ENCODE data around the gene PROSER3.
A peak's percentile ranks its signal among the peaks of the same experiment; 100 is the strongest.
"Not testable (repeated sequence)": the region's sequence is repeated elsewhere in the genome, so short reads cannot be mapped to it uniquely, and the experiment has no call there.

Gene PROSER3

GRCh38 chr19:35753634-35754369, 4.2 kb upstream of the PROSER3 start:
- DNase-seq (ENCODE audit: low read depth in 1 of 2, low spot score in 1 of 2), result no peak

GRCh38 chr19:35754370-35755130, 3.4 kb upstream of the PROSER3 start:
- DNase-seq (ENCODE audit: low read depth in 1 of 2, low spot score in 1 of 2), result no peak

DNA sequence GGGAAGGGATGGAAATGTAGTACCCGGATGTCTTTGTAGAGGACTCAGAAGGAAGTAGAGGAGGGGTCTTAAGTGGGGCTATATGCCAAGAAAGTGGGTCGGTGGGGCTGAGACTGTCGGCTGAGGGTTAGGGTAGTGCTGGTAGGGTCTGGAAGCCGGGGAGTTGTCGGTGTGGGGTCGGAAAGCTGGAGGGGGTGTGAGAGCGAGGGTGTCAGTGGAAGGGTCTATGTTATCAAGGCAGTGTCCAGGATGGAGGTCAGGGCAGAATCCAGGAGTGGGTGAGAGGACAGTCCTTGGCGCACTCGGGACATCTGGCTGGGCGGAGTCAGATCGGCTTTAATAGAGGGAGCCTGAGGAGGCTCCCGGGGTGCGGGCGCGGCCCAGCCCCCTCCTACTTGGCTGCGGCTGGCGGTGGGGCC, 2.8 kb upstream of the PROSER3 start:
- DNase-seq (ENCODE audit: low read depth in 1 of 2, low spot score in 1 of 2), result no peak

DNA sequence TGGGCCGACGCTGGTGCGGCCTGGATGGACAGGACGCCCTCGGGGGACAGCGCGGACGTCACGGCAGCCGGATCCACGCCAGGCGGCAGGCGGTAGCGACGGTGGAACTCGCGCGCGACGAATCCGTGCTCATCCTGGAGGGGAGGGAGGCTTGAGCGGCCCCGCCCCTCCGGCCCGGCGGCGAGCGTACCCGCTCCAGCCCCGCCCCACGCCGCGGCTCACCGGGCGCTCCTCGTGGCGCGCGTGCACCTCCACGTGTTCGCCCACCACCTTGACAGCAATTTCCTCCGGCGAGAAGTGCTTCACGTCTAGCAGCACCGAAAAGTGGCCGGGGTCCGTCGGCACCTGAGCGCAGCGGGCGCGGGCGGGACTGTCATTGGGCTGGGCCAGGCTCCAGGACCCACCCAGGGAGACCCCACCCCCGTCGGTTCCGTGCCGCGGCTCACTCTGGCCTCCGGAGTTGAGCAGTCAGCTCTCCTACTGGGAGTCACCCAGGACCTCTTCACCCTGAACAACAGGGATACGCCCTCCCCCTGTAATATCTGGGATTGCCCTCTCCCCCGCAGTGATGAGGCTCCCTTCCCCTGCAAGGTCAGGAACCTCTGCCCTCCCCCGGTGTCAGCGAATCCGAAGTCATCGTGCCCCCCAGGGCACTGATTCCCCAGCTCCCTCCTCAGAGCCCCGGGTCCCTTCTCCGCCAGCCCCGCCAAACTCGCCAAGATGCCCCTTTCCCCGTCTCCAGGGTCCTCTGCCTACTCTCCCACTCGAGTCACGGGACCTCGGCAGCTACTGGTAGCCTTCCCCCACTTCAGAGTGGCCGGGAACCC, 2.2 kb upstream of the PROSER3 start:
- DNase-seq (ENCODE audit: low read depth in 1 of 2, low spot score in 1 of 2), result peak; percentile 31 to 48

GRCh38 chr19:35756377-35757230, 1.4 kb upstream of the PROSER3 start, which contains the start of gene HSPB6:
Gene HSPB6, minus strand, starts transcription at chr19:35757029. Its CDS starts 21 bp downstream, at chr19:35757008.
- no peak for DNase-seq (ENCODE audit: low read depth in 1 of 2, low spot score in 1 of 2)

GRCh38 chr19:35757231-35757748, 686 bp upstream of the PROSER3 start:
- no peak for DNase-seq (ENCODE audit: low read depth in 1 of 2, low spot score in 1 of 2)

- DNase-seq (ENCODE audit: low read depth in 1 of 2, low spot score in 1 of 2), result no peak
These were observed 1.7 kb downstream of the PROSER3 start for GRCh38 chr19:35759697-35760096.

DNA sequence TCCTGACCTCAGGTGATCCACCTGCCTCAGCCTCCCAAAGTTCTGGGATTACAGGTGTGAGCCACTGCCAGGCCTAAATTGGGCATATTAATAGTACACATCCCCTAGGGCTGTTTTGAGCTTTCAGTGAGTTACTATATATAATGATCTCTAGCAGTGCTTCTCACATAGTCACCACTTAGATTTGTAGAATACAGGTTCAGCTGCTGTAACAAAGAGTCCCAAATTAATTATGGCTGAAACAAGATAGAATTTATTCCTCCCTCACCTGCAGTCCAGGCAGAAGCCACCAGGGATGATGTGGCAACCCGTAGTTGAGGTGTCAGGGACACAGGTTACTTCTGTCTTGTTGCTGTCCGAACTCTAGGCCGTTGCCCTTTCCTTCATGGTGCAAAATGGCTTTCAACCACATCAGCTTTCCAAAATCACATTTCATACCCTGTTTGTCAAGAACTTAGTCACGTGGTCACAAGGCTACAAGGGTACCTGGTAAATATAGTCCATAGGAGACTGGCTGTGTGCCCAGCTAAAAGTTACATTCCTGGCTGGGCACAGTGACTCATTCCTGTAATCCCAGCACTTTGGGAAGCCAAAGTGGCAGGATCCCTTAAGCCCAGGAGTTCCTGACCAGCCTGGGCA, 2.9 kb downstream of the PROSER3 start:
- DNase-seq (ENCODE audit: low read depth in 1 of 2, low spot score in 1 of 2), result no peak

GRCh38 chr19:35764432-35765315, 6.7 kb downstream of the PROSER3 start:
- no peak for DNase-seq (ENCODE audit: low read depth in 1 of 2, low spot score in 1 of 2)

DNA sequence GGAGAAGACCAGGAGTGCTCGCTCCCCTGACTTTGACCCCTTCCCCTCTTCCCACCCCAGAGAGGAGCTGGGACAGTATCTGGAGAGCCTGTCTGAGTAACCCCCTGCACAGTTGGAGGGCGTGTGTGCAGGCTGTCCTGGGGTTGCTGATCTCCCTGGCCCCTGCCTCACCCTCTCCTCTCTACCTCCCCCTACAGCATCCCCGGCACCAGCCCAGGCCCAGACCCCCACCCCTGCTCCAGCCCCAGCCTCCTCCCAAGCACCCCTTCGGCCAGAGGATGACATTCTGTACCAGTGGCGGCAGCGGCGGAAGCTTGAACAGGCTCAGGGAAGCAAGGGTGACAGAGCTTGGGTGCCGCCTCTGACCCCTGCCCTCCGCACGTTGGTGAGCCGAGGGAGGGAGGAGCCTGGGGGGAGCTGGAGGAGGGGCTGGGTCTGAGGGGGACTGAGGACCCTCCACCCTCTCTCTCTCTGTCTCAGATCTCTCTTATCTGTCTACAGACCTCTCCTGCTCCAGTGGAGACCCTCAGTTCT, 8.7 kb downstream of the PROSER3 start:
- DNase-seq (ENCODE audit: low read depth in 1 of 2, low spot score in 1 of 2), result no peak

- no peak for DNase-seq (ENCODE audit: low read depth in 1 of 2, low spot score in 1 of 2)
These were observed 9.5 kb downstream of the PROSER3 start for GRCh38 chr19:35767288-35768081.

- no peak for DNase-seq (ENCODE audit: low read depth in 1 of 2, low spot score in 1 of 2)
These were observed 10.1 kb downstream of the PROSER3 start for GRCh38 chr19:35768082-35768421.

GRCh38 chr19:35772362-35772761, 14.4 kb downstream of the PROSER3 start:
- not testable (repeated sequence) for DNase-seq (ENCODE audit: low read depth in 1 of 2, low spot score in 1 of 2)

DNA sequence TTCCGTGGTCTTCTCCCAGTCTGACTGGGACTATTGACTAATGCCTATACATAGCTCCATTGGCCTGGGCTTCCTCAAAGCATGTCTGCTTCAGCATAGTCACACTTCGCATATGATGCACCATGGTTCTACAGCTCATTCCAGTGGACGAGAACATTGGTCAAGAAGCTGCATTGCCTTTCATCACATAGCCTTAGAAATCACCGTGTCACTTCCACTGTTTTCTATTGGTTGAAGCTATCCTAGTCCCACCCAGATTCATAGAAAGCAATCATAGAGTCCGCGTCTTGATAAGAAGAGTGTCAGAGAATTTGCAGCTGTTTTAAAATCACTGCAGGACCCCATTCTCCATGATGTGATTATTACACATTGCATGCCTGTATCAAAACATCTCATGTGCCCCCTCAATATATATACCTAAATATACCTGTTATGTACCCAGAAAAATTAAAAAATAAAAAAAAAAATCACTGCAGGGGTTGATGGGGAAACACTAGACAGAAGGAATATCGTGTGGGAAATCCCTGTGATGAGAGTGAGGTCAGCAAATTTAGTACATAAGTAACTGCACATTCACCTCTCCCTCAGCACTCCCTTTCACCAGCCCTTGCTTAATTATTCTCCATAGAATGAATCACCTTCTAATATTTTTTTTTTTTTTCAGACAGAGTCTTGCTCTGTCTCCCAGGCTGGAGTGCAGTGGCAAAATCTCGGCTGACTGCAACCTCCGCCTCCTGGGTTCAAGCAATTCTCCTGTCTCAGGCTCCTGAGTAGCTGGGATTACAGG, 15.2 kb downstream of the PROSER3 start:
- DNase-seq (ENCODE audit: low read depth in 1 of 2, low spot score in 1 of 2), result no peak

DNA sequence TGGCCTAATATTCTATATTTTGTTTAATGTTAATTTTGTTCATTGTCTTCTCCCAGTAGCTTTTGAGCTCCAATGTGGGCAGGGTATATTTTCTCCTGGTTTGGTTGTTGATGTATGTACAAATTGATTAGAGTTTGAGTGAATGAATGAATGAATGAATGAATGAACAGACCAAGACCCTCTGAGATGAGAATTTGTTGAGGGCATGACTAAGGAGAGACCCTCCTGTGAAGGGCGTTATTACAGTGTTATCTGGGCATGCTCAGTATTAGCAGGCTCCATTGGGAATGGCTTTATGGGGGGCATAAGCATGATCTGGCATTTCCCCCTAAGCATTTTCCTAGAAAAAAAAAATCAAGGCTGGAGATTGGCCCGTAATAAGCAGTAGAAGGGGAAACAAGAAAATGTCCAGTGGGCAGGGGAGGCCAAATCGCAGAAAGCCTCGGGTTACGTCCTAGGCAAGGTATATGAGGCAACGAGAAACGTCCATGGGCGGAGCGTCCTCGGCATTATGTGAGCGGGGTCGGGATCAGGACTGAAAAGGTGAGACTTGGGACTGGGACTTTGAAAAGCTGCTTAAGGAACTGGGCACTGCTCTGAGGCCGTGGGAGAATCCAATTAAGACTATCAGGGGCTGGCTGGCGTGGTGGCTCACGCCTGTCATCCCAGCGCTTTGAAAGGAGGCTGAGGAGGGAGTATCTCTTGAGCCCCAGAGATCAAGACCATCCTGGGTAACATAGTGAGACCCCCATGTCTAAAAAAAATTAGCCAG, 16.5 kb downstream of the PROSER3 start:
- DNase-seq (ENCODE audit: low read depth in 1 of 2, low spot score in 1 of 2), result no peak

- DNase-seq (ENCODE audit: low read depth in 1 of 2, low spot score in 1 of 2), result no peak
These were observed 17.0 kb downstream of the PROSER3 start for GRCh38 chr19:35775046-35775297.
